ENCODE data around the gene TMEM256. TPM values are rescaled to one million over a fixed set of nuclear protein-coding genes. Genes with fewer than 3 reads are reported as not detected.

The TMEM256 gene
- 69.6 TPM for total RNA-seq (2013)
- polyA plus RNA-seq (10 to 100 TPM; 39.2 to 81.4 (median 72.6) TPM), polyA minus RNA-seq (47.8 and 88.1 TPM in 2 replicates), total RNA-seq (0.50 to 5.1 (median 4.1) reads per million in 11 experiments)

DNA sequence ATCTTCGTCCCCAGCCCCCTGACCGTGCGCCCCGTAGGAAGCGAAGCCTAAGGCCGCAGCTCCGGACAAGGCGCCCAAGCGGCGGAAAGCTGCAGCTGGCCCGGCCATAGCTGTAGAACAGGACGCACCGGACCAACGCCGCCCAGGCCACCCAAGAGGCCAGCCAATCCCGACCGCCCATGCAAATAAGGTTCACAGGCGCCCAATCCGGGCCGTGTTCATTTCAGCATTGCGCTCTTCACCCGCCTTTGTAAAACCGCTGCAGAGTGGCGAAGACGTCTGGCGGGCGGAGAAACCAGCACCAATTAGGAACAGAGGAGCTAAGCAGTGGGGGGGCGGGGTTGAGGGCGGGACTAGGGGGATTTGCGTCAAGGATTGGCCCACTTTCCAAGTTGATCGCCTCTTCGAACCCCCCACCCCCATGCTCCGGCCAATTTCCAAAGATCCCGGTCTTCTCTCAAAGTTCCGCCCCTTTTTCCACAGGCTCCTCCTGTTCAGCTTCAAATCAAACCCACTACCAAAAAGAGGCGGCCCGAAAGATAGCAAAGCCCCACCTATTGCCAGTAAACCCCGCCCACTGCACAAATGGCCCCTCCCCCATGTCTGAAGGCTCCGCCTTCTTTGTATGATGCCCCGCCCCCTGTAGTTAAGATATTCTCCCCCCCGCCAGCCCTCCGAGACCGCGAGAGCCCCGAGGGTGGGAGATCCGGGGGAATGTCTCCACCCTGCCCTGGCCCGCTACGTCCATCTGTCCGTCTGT lies at the start of gene TMEM256:
TSS of gene TMEM256 (minus strand) at position 121 of the 760 bp plus-strand sequence. CDS start at position 108, 13 bp downstream.
- Histone ChIP-seq H3K4me1 (ENCODE audit: control insufficient read depth in 1 of 2, insufficient read depth in 2 of 2, low read length in 2 of 2) (peaks cover 13 to 24% of the 10 kb centered on the region in 2 donors), H3K27ac (ENCODE audit: low read depth in 1 of 2, low read length in 2 of 2) (peak within 1 kb of the TSS; percentile 59 to 70), H3K4me2 (replicated peaks; ENCODE audit: extremely low read depth, low read length, poor library complexity, severe bottlenecking) (peak within 1 kb of the TSS; percentile 92), H3K9ac (ENCODE audit: insufficient read depth, low read length, poor library complexity, severe bottlenecking) (peak within 1 kb of the TSS; percentile 62), H3K9me3 (replicated peaks in 1 of 2; ENCODE audit: control insufficient read depth in 1 of 2, insufficient read depth in 1 of 2, low read length in 2 of 2) (no peaks in the 10 kb centered on the region), H3K36me3 (replicated peaks in 1 of 2; ENCODE audit: control insufficient read depth in 1 of 2, insufficient read depth in 2 of 2, low read length in 2 of 2) (no peaks in the 10 kb centered on the region), H2AFZ (ENCODE audit: insufficient read depth, low read depth, low read length, poor library complexity, severe bottlenecking) (peak within 1 kb of the TSS; percentile 90), H3K27me3 (ENCODE audit: control insufficient read depth in 2 of 2, insufficient read depth in 2 of 2, low read length in 2 of 2) (peaks cover 4 to 33% of the 10 kb centered on the region in 2 donors), H3K4me3 (replicated peaks in 1 of 3; ENCODE audit: low read depth in 2 of 3, low read length in 3 of 3) (peak within 1 kb of the TSS; percentile 57 to 86 (median 62)), H4K20me1 (ENCODE audit: insufficient read depth, low read length) (no peaks in the 10 kb centered on the region), H3K79me2 (ENCODE audit: insufficient read depth, low read length) (peaks cover 3% of the 10 kb centered on the region)
- peaks cover 5% of the 10 kb centered on the region in 2 donors for H3K36me3 Mint-ChIP-seq
- TF ChIP-seq, protein P1, sequence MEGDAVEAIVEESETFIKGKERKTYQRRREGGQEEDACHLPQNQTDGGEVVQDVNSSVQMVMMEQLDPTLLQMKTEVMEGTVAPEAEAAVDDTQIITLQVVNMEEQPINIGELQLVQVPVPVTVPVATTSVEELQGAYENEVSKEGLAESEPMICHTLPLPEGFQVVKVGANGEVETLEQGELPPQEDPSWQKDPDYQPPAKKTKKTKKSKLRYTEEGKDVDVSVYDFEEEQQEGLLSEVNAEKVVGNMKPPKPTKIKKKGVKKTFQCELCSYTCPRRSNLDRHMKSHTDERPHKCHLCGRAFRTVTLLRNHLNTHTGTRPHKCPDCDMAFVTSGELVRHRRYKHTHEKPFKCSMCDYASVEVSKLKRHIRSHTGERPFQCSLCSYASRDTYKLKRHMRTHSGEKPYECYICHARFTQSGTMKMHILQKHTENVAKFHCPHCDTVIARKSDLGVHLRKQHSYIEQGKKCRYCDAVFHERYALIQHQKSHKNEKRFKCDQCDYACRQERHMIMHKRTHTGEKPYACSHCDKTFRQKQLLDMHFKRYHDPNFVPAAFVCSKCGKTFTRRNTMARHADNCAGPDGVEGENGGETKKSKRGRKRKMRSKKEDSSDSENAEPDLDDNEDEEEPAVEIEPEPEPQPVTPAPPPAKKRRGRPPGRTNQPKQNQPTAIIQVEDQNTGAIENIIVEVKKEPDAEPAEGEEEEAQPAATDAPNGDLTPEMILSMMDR (IDR thresholded peaks at IDR 0.05) = no peak
- H3K27me3 Mint-ChIP-seq (ENCODE audit: low read depth in 3 of 3) = peaks cover 33 to 41% (median 34%) of the 10 kb centered on the region in 3 donors
- WGBS (ENCODE audit: insufficient coverage) = under 1% methylated on average over 26 of the region's 49 CpGs
- H3K27ac Mint-ChIP-seq = peak within 1 kb of the TSS; percentile 88 to 99 (median 97)
- H3K4me1 Mint-ChIP-seq = peaks cover 21% of the 10 kb centered on the region
- DNase-seq = peak; percentile 98
- peaks cover 0 to 8% (median 1%) of the 10 kb centered on the region in 7 donors for H3K9me3 Mint-ChIP-seq
- H3K4me3 Mint-ChIP-seq = peak within 1 kb of the TSS; percentile 86 to 95
- intact Hi-C loops (cut with micrococcal nuclease) = loop anchor here in 1 of 2 donors (1.0 to 10.0 kb wide), 5 partner anchors 32 to 189 kb away; partner anchors contain the start of genes ACADVL, CTDNEP1, DLG4 and ELP5

DNA sequence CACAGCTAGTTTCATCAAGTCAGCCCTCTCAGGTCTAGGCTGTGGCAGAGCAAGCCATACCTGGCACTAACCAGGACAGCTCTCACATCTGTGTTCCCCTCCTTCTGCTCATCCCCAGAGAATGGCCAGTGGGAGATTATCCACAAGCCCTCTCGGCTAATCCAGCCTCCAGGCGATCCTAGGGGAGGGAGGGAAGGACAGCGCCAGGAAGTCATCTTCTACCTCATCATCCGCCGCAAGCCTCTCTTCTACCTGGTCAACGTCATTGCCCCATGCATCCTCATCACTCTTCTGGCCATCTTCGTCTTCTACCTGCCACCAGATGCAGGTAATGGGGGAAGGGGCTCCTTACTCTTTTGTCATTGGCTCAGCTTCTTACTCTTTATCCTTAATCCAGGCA lies 44.6 kb upstream of the TMEM256 start:
- Histone ChIP-seq H4K20me1 (ENCODE audit: insufficient read depth, low read length) (no peaks in the 10 kb centered on the region), H3K27me3 (ENCODE audit: control insufficient read depth in 2 of 2, insufficient read depth in 2 of 2, low read length in 2 of 2) (peaks cover 31 to 51% of the 10 kb centered on the region in 2 donors), H3K79me2 (ENCODE audit: insufficient read depth, low read length) (no peaks in the 10 kb centered on the region), H3K4me2 (replicated peaks; ENCODE audit: extremely low read depth, low read length, poor library complexity, severe bottlenecking) (no peak overlapping the region), H3K4me3 (replicated peaks in 1 of 3; ENCODE audit: low read depth in 2 of 3, low read length in 3 of 3) (no peak overlapping the region), H3K4me1 (ENCODE audit: control insufficient read depth in 1 of 2, insufficient read depth in 2 of 2, low read length in 2 of 2) (peaks cover 15 to 17% of the 10 kb centered on the region in 2 donors), H3K9me3 (replicated peaks in 1 of 2; ENCODE audit: control insufficient read depth in 1 of 2, insufficient read depth in 1 of 2, low read length in 2 of 2) (peaks cover 0 to 3% of the 10 kb centered on the region in 2 donors), H3K9ac (ENCODE audit: insufficient read depth, low read length, poor library complexity, severe bottlenecking) (no peak overlapping the region), H3K27ac (ENCODE audit: low read depth in 1 of 2, low read length in 2 of 2) (no peak overlapping the region), H2AFZ (ENCODE audit: insufficient read depth, low read depth, low read length, poor library complexity, severe bottlenecking) (no peak overlapping the region), H3K36me3 (replicated peaks in 1 of 2; ENCODE audit: control insufficient read depth in 1 of 2, insufficient read depth in 2 of 2, low read length in 2 of 2) (no peaks in the 10 kb centered on the region)
- WGBS (ENCODE audit: insufficient coverage) = no CpG with 5 or more reads among the region's 7 CpGs
- intact Hi-C loops (cut with micrococcal nuclease) = no loop called here
- Mint-ChIP-seq H3K4me3 (peak overlapping the region in 1 of 2 donors; percentile 17), H3K27ac (no peak overlapping the region), H3K9me3 (peaks cover 0 to 13% (median 4%) of the 10 kb centered on the region in 7 donors), H3K36me3 (peaks cover 8 to 10% of the 10 kb centered on the region in 2 donors), H3K4me1 (peaks cover 19% of the 10 kb centered on the region), H3K27me3 (ENCODE audit: low read depth in 3 of 3) (peaks cover 56 to 62% (median 61%) of the 10 kb centered on the region in 3 donors)
- TF ChIP-seq, protein P1 (IDR thresholded peaks at IDR 0.05) = no peak
- DNase-seq = no peak

Data from CD14-positive monocyte (primary cell).